SJCRH30 (cell line): ENCODE measurements around the gene F12. TPM values are rescaled to one million over a fixed set of nuclear protein-coding genes. Genes with fewer than 3 reads are reported as not detected.

Experiments
- DNase-seq, 2 experiments: peaks; one replicate each; pipeline ENCODE4 v3.0.0-alpha.2; 2015 to 2020
- H3K27ac ChIP-seq: fragments of 250-450 bp; sonication (Bioruptor Pico); 2 replicates; pipeline ENCODE4 v1.5.1; 2020; ENCODE audit warnings: mild to moderate bottlenecking, moderate library complexity
- H3K27me3 ChIP-seq: fragments of 250-450 bp; sonication (Bioruptor Pico); 2 replicates; pipeline ENCODE4 v1.5.1; 2020; ENCODE audit warnings: mild to moderate bottlenecking, moderate library complexity
- H3K36me3 ChIP-seq: fragments of 250-450 bp; sonication (Bioruptor Pico); 2 replicates; pipeline ENCODE4 v1.5.1; 2020; ENCODE audit warnings: mild to moderate bottlenecking, moderate library complexity
- H3K4me1 ChIP-seq: fragments of 250-450 bp; sonication (Bioruptor Pico); 2 replicates; pipeline ENCODE4 v1.5.1; 2020; ENCODE audit warnings: mild to moderate bottlenecking, moderate library complexity
- H3K4me3 ChIP-seq: fragments of 250-450 bp; sonication (Bioruptor Pico); 2 replicates; pipeline ENCODE4 v1.5.1; 2020; ENCODE audit warnings: mild to moderate bottlenecking, moderate library complexity
- H3K9me3 ChIP-seq: fragments of 250-450 bp; sonication (Bioruptor Pico); replicated peaks from 2 replicates; pipeline ENCODE4 v1.5.1; 2020; ENCODE audit warnings: mild to moderate bottlenecking, moderate library complexity
- total RNA-seq: library from RNA; depleted of rRNA; stranded (reverse); fragments of >200 nt; shearing (Covaris generic); gene quantifications from 2 replicates; pipeline ENCODE4 v1.2.3, GENCODE V29; 2014; rRNA removed

F12 gene
- 5.9 and 6.5 TPM in 2 replicates for total RNA-seq

GRCh38 chr5:177409043-177409801 lies at the start of gene F12:
Gene F12 (minus strand): TSS chr5:177409564. CDS start chr5:177409527, 37 bp downstream.
- Histone ChIP-seq H3K27me3 (no peaks in the 10 kb centered on the region), H3K4me1 (peaks cover 27% of the 10 kb centered on the region), H3K9me3 (no peaks in the 10 kb centered on the region), H3K27ac (no peak within 1 kb of the TSS), H3K4me3 (no peak within 1 kb of the TSS), H3K36me3 (no peaks in the 10 kb centered on the region)
- no peak for DNase-seq

DNA sequence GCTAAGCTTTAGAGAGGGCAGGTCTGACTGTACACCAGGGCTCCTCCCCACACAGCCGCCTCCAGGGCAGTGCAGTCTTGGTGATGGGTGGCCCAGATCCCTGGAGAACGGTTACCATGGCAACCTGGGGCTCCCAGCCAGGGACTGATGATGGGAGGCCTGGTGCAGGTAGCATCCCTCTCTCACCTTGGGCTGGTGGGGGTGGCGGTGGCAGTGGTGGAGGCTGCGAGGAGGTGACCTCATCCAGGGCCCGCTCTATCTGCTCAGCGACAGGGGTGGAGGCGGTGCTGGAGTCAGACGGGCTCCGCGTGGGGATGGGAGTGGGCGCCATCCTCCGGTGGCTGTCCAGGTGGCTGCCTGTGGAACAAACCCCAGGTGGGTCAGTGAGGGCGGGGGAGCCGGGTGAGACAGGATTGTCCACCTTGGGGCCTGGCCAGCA lies 49.6 kb upstream of the F12 start:
- H3K36me3 ChIP-seq, result peaks cover 77% of the 10 kb centered on the region
- DNase-seq, result no peak
- H3K4me3 ChIP-seq, result no peak overlapping the region
- H3K27ac ChIP-seq, result no peak overlapping the region
- H3K4me1 ChIP-seq, result no peaks in the 10 kb centered on the region
- H3K27me3 ChIP-seq, result no peaks in the 10 kb centered on the region
- H3K9me3 ChIP-seq, result no peaks in the 10 kb centered on the region

DNA sequence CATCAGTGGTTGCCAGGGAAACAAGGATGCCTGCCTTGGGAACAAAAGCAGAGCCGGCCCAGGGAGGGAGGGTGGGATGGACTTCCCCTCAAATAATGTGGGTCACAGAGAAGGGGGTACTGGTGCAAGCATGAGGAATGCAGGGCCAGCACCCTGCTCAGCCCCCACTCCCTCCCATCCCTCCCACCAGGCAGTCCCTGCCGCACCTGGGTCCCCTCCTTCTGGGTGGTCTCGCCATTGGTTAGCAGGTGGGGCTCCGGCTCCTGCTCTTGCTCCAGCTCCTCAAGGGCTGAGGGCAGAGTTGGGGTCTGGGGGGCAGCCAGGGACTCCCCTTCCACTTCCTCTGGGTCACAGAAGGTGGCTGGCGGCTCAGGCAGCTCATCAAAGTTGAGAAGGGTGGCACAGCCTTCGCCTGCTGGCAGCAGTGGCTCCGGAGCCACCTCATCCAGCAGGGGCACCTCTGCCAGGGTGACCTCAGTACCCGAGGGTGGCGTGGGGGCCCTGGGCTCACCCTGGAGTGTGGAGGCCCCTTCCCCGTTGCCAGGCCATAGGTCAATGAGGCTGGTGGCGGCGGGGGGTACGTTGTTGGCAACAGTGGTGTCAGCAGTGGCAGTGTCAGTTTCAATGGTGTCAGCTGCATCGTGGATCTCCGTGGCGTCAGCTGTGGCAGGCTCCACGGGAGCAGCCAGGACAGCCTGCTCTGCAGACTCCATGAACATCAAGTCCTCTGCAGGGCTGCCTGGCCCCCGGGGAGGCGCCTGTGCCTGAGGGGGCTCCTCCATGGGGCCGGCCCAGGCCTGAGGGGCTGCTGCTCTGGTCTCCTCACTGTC lies 48.7 kb upstream of the F12 start:
- no peaks in the 10 kb centered on the region for H3K27me3 ChIP-seq
- no peak overlapping the region for H3K4me3 ChIP-seq
- H3K9me3 ChIP-seq, result no peaks in the 10 kb centered on the region
- H3K4me1 ChIP-seq, result no peaks in the 10 kb centered on the region
- H3K27ac ChIP-seq, result no peak overlapping the region
- no peak for DNase-seq
- H3K36me3 ChIP-seq, result peaks cover 69% of the 10 kb centered on the region

DNA sequence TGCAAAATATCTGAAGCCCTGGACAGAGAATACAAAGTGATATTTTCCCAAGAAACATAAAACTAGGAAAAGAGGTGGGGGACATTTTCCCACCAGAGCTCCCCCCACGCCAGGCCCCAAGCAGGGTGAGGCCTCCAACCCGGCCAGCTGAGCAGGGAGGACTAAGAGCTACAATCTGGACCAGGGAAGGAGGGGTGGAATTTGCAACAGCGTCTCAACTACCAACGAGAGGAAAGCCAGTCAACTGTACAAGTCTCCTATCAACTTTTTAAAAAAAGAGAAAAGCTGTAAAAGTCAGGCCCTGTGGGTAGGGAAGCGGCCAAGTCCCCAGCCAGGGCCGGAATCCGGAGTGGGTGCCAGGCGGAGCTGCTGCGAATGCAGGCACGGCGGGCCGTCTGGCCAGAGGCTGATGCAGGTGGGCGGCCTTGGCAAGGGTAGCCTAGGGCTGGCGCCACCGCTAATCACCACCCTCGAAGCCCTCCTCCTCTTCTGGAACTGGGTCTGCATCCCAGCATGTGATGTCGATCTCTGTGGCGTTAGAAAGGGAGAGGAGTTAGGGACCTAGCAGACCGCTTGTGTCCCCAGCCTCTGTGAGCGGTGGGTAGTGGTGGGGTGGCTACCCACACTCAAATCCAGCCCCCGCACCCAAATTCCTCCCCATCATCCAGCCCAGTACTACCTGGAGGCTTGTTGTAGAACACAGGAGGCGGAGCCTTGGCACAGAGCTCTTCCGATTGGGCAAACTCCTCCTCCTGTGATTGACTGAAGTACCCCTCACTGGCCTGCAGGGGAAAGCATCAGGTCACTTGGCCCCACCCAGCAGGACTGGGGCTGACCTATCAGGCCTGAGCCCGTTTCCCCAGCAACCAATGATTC lies 47.9 kb upstream of the F12 start:
- H3K4me3 ChIP-seq, result no peak overlapping the region
- peaks cover 64% of the 10 kb centered on the region for H3K36me3 ChIP-seq
- no peaks in the 10 kb centered on the region for H3K27me3 ChIP-seq
- H3K4me1 ChIP-seq, result no peaks in the 10 kb centered on the region
- DNase-seq, result peak; percentile 92 to 93
- H3K9me3 ChIP-seq, result no peaks in the 10 kb centered on the region
- H3K27ac ChIP-seq, result no peak overlapping the region

DNA sequence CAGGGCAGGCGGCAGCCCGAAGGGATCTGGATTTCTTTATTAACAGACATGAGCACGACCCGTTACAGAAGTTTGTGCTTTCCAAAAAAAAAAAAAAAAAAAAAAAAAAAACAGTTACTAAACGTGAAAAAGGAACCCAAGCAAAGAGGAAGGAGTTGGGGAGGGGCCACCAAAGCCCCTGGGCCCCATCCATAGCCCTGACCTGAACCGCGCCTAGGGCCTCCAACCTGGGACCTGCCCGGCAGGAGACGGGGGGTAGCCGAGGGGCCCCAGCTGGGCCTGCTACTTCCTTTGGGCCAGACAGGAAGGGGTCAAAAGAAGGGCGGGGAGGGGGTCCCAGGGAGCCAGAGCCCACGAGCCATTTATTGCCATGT lies 47.2 kb upstream of the F12 start:
- Histone ChIP-seq H3K27ac (no peak overlapping the region), H3K4me3 (no peak overlapping the region), H3K27me3 (no peaks in the 10 kb centered on the region), H3K4me1 (no peaks in the 10 kb centered on the region), H3K9me3 (no peaks in the 10 kb centered on the region), H3K36me3 (peaks cover 59% of the 10 kb centered on the region)
- DNase-seq, result no peak

DNA sequence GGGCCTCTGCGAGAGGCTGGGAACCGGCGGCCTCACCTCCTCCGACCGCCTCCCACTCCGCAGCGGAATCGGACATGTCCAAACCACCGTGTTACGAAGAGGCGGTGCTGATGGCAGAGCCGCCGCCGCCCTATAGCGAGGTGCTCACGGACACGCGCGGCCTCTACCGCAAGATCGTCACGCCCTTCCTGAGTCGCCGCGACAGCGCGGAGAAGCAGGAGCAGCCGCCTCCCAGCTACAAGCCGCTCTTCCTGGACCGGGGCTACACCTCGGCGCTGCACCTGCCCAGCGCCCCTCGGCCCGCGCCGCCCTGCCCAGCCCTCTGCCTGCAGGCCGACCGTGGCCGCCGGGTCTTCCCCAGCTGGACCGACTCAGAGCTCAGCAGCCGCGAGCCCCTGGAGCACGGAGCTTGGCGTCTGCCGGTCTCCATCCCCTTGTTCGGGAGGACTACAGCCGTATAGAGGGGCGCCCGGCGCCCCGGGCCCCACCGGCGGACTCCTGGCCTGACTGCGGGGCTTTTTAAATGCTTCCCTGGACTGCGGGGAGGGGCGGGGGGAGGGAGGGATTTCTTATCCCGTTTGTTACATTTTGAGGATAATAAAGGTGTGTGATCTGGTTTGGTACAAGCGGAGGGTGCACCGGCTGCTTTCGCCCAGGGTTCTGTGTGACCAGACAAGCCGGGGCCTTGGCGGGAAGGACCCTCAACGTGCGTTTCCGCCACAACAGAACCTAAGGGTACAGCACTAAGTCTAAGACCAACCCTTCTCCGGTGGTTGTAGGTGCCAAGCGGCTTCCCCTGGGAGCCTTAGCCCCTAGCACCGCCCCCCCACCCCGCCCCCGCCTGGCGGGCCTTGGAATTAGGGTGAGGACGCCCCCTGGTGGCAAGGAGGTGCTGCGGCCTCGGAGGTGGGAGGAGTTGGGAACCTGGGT lies 46.6 kb upstream of the F12 start:
- Histone ChIP-seq H3K27me3 (no peaks in the 10 kb centered on the region), H3K27ac (no peak overlapping the region), H3K4me1 (no peaks in the 10 kb centered on the region), H3K9me3 (no peaks in the 10 kb centered on the region), H3K36me3 (peaks cover 55% of the 10 kb centered on the region), H3K4me3 (no peak overlapping the region)
- DNase-seq, result peak; percentile 64 to 70

GRCh38 chr5:177455036-177455660 lies 45.8 kb upstream of the F12 start:
- no peak for DNase-seq

GRCh38 chr5:177454397-177455035 lies 45.2 kb upstream of the F12 start:
- H3K36me3 ChIP-seq, result peaks cover 42% of the 10 kb centered on the region
- peak; percentile 57 to 68 for DNase-seq
- H3K4me1 ChIP-seq, result no peaks in the 10 kb centered on the region
- H3K4me3 ChIP-seq, result peak overlapping the region; percentile 21
- H3K27me3 ChIP-seq, result no peaks in the 10 kb centered on the region
- no peak overlapping the region for H3K27ac ChIP-seq
- H3K9me3 ChIP-seq, result no peaks in the 10 kb centered on the region

More at GRCh38 chr5:177455036-177455660, 45.8 kb upstream of the F12 start:
- H3K4me3 ChIP-seq, result peak overlapping the region; percentile 21
- no peaks in the 10 kb centered on the region for H3K4me1 ChIP-seq
- H3K27ac ChIP-seq, result no peak overlapping the region
- H3K27me3 ChIP-seq, result no peaks in the 10 kb centered on the region
- peaks cover 48% of the 10 kb centered on the region for H3K36me3 ChIP-seq
- H3K9me3 ChIP-seq, result no peaks in the 10 kb centered on the region

DNA sequence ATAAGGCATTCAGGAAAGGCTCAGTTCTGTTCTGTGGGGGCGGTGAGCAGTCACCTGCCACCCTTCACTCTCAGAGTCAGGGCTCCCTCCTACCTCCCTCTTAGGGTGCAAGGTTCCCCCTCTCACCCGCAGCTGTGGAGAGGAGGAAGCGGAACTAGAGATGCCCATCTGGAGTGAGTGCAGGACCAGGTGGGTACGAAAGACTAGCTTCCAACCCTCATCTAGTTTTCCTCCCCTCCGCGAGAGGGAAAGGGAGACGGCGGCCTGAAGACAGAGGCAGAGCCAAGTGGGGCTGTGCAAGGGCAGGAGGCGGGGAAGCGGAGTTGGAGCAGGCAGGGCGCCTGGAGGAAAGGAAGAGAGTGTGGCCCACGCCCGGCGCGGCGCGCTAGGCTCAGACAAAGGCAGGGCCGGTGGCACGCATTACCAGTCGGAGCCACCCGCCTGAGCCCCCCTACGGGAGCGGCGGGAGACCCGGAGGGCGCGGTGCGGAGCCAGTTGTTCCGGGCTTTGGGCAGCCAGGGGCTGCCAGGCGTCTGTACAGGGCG lies 44.6 kb upstream of the F12 start:
- Histone ChIP-seq H3K27ac (no peak overlapping the region), H3K4me1 (no peaks in the 10 kb centered on the region), H3K4me3 (peak overlapping the region; percentile 21; the same call in 1 of the 2 replicates), H3K27me3 (no peaks in the 10 kb centered on the region), H3K9me3 (no peaks in the 10 kb centered on the region), H3K36me3 (peaks cover 37% of the 10 kb centered on the region)
- no peak for DNase-seq

DNA sequence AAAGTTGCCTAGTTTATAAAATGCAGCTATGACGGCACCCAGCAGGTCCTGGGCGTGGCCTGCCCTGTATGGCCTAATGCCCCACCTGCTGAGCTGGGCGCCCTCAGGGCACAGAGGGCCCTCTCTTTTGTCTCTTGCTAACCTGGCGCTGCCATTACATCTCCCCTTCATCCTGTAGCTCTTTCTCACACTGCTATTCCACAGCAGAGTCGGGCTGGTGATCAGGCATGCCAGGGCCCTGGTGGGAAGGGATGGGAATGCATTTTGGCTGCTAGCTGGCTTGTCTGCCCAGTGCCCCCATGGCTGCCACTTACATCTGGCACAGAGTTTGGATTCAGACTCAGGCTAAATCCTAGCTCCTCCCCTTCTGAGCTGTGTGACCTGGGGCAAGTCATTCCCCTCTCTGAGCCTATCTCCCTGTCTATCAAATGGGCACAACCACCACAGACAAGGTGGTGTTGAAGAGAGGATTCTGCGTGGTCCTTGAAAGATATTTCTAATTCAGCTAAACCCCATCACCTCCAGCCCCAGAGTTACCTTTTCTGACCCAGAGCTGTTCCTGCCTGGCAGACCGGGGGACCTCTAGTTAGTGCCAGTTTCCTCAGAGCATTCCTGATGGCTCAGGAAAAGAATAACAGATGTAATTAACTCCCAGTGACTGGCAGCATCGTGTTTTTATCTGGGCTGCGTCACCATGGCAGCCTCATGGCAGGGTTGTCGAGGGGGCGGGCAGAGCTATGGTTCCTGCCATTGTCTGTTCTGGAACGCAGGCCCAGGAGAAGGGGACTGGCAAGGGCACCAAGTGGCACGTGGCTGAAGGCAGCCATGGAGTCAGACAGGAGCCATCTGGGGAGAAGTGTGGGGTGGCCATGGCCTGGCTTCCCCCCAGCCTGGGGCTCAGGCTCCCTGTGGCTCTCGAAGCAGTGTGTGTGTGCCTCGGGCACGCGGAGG lies 43.6 kb upstream of the F12 start:
- Histone ChIP-seq H3K27me3 (no peaks in the 10 kb centered on the region), H3K4me1 (peaks cover 8% of the 10 kb centered on the region), H3K4me3 (no peak overlapping the region), H3K36me3 (peaks cover 28% of the 10 kb centered on the region), H3K9me3 (no peaks in the 10 kb centered on the region), H3K27ac (no peak overlapping the region)
- no peak for DNase-seq

- Histone ChIP-seq H3K27ac (no peak overlapping the region), H3K9me3 (no peaks in the 10 kb centered on the region), H3K4me1 (peaks cover 12% of the 10 kb centered on the region), H3K36me3 (peaks cover 8% of the 10 kb centered on the region), H3K4me3 (no peak overlapping the region), H3K27me3 (no peaks in the 10 kb centered on the region)
- DNase-seq, result no peak
These were observed 41.5 kb upstream of the F12 start for GRCh38 chr5:177450667-177451424.
